Measurements from ENCODE around the gene LTK. TPM values are rescaled to one million over a fixed set of nuclear protein-coding genes. Genes with fewer than 3 reads are reported as not detected.

LTK gene
- total and polyA plus RNA-seq, 8 donors = 1.6 to 4.0 (median 2.5) TPM

- Histone ChIP-seq H3K4me3 (no peak overlapping the region), H3K36me3 (peaks cover 3 to 65% of the 10 kb centered on the region in 2 donors), H3K27me3 (peaks cover 0 to 6% of the 10 kb centered on the region in 2 donors), H3K9me3 (no peaks in the 10 kb centered on the region), H3K27ac (no peak overlapping the region), H3K4me1 (peaks cover 0 to 8% of the 10 kb centered on the region in 2 donors)
- no peak for ATAC-seq
- intact Hi-C loops (cut with DNase I) = no loop called here
- no peak for DNase-seq
- no peak for TF ChIP-seq CTCF (IDR thresholded peaks at IDR 0.05)
Measured at GRCh38 chr15:41482110-41482877, 31.3 kb downstream of the LTK start.

- no peak for TF ChIP-seq CTCF (IDR thresholded peaks at IDR 0.05)
- no peaks in the 10 kb centered on the region for H3K27me3 ChIP-seq
- H3K4me3 ChIP-seq = no peak overlapping the region
- H3K27ac ChIP-seq = no peak overlapping the region
- no peaks in the 10 kb centered on the region for H3K9me3 ChIP-seq
- H3K4me1 ChIP-seq = peaks cover 0 to 8% of the 10 kb centered on the region in 2 donors
- intact Hi-C loops (cut with DNase I) = no loop called here
- peaks cover 4 to 83% of the 10 kb centered on the region in 2 donors for H3K36me3 ChIP-seq
- ATAC-seq (no peak), DNase-seq (no peak)
Measured at GRCh38 chr15:41480396-41481140, 33.1 kb downstream of the LTK start.

GRCh38 chr15:41476416-41477048 is 37.1 kb downstream of the LTK start:
- H3K4me3 ChIP-seq = no peak overlapping the region
- ATAC-seq (no peak), DNase-seq (no peak)
- H3K36me3 ChIP-seq = peaks cover 4 to 100% of the 10 kb centered on the region in 2 donors
- TF ChIP-seq CTCF (IDR thresholded peaks at IDR 0.05) = no peak
- no peaks in the 10 kb centered on the region for H3K9me3 ChIP-seq
- intact Hi-C loops (cut with DNase I) = no loop called here
- no peaks in the 10 kb centered on the region for H3K27me3 ChIP-seq
- no peak overlapping the region for H3K27ac ChIP-seq
- H3K4me1 ChIP-seq = peaks cover 0 to 8% of the 10 kb centered on the region in 2 donors

GRCh38 chr15:41474941-41475340 is 38.7 kb downstream of the LTK start:
- no peak for TF ChIP-seq CTCF (IDR thresholded peaks at IDR 0.05)
- DNase-seq = no peak
- ATAC-seq = peak; percentile 22

GRCh38 chr15:41474436-41474835 is 39.2 kb downstream of the LTK start:
- no peak overlapping the region for H3K27ac ChIP-seq
- peaks cover 4 to 100% of the 10 kb centered on the region in 2 donors for H3K36me3 ChIP-seq
- no peaks in the 10 kb centered on the region for H3K9me3 ChIP-seq
- DNase-seq = no peak
- H3K27me3 ChIP-seq = no peaks in the 10 kb centered on the region
- no peak for TF ChIP-seq CTCF (IDR thresholded peaks at IDR 0.05)
- no peak for ATAC-seq
- intact Hi-C loops (cut with DNase I) = no loop called here
- no peak overlapping the region for H3K4me3 ChIP-seq
- H3K4me1 ChIP-seq = peaks cover 0 to 8% of the 10 kb centered on the region in 2 donors

More at GRCh38 chr15:41474941-41475340, 38.7 kb downstream of the LTK start:
- Histone ChIP-seq H3K27ac (no peak overlapping the region), H3K36me3 (peaks cover 4 to 100% of the 10 kb centered on the region in 2 donors), H3K4me3 (no peak overlapping the region), H3K4me1 (peaks cover 0 to 8% of the 10 kb centered on the region in 2 donors), H3K27me3 (no peaks in the 10 kb centered on the region), H3K9me3 (no peaks in the 10 kb centered on the region)
- intact Hi-C loops (cut with DNase I) = no loop called here
